Activated CD4-positive, alpha-beta T cell treated with anti-CD3 and anti-CD28 coated beads, Interleukin-2, amount 10 ng/mL, durations not matched to agents 7 days and 5 days (primary cell): ENCODE results near the gene SARDH. TPM values are rescaled to one million over a fixed set of nuclear protein-coding genes. Genes with fewer than 3 reads are reported as not detected.

Source experiments
- CTCF ChIA-PET: fragments of 350-600 bp; sonication (Branson Sonifier 250); formaldehyde crosslinking; loops from one replicate; lab custom pipeline; 2021; ENCODE audit warnings: antibody characterized with exemption; lab: Charles Lee
- POLR2A ChIA-PET: fragments of 350-600 bp; sonication (Branson Sonifier 250); formaldehyde crosslinking; loops from one replicate; lab custom pipeline; 2021; ENCODE audit warnings: antibody characterized with exemption; lab: Charles Lee
- DNase-seq: peaks from one replicate; pipeline ENCODE4 v3.0.0-alpha.2; 2020
- H3K27ac Mint-ChIP-seq: one replicate; pipeline ENCODE4 v1.8.0; 2021; ENCODE audit warnings: mild to moderate bottlenecking, moderate library complexity, mixed read lengths
- H3K27me3 Mint-ChIP-seq: one replicate; pipeline ENCODE4 v1.8.0; 2021; ENCODE audit warnings: mixed read lengths
- H3K36me3 Mint-ChIP-seq: one replicate; pipeline ENCODE4 v1.8.0; 2021; ENCODE audit warnings: low read depth, mixed read lengths
- H3K4me1 Mint-ChIP-seq: one replicate; pipeline ENCODE4 v1.8.0; 2021; ENCODE audit warnings: mixed read lengths
- H3K4me3 Mint-ChIP-seq: one replicate; pipeline ENCODE4 v1.8.0; 2021; ENCODE audit warnings: mild to moderate bottlenecking, moderate library complexity, mixed read lengths
- H3K9me3 Mint-ChIP-seq: one replicate; pipeline ENCODE4 v1.8.0; 2021; ENCODE audit warnings: mixed read lengths
- total RNA-seq, 2 experiments: library from RNA; stranded (reverse); gene quantifications; one replicate each; pipeline ENCODE4 v1.2.3, GENCODE V29; 2021

SARDH gene
- total RNA-seq, 2 experiments from 2014 or later: 1.9 TPM

DNA sequence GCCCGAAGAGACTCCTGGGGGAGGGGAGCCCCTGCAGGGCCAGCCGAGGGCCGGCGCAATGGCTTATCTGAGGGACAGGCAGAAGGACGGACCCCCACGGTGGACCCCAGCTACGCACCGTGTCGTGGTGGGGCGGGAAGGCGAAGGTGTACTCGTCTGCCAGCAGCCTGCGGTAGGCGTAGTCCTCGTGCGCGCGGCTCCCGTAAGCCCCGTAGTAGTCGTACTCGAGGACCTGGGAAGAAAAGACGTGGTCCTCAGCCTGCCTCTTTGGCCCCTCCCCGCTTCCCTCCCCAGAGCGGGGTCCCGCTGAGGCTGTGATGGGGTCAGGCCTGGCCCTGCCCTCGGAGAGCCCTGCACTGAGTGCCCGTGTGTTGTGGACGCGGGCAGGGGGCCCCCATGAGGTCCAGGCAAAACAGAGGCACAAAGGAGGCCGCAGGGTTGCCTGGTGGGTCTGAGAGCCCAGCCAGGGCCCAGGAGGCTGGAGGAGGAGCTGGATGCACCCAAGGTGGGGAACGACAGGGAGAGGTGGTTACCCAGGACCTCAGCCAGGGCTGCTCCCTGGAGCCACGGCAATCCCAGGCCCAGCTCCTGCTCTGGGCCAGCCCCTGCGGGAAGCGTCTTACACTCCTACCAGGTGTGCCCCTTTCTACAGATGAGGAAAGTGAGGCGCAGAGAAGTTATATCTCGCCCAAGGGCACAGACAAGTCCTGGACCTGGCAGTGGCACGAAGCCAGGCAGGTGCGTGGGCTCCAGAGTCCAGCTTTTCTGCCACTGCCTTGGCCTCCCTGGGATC, 35.2 kb downstream of the SARDH start:
- peak overlapping the region; percentile 74 for H3K4me3 Mint-ChIP-seq
- no peaks in the 10 kb centered on the region for H3K27me3 Mint-ChIP-seq
- H3K4me1 Mint-ChIP-seq: peaks cover 41% of the 10 kb centered on the region
- peaks cover 4% of the 10 kb centered on the region for H3K36me3 Mint-ChIP-seq
- POLR2A ChIA-PET: interaction anchor here (1.0 kb wide), 1 partner anchor 19 kb away, joined by 3 read pairs; no protein-coding TSS in a partner anchor
- no peak for DNase-seq
- H3K27ac Mint-ChIP-seq: peak overlapping the region; percentile 94
- H3K9me3 Mint-ChIP-seq: no peaks in the 10 kb centered on the region
- CTCF ChIA-PET: interaction anchor here (1.2 to 2.3 kb wide), 3 partner anchors 10 to 27 kb away, joined by 3 to 16 read pairs (median 5); no protein-coding TSS in a partner anchor

DNA sequence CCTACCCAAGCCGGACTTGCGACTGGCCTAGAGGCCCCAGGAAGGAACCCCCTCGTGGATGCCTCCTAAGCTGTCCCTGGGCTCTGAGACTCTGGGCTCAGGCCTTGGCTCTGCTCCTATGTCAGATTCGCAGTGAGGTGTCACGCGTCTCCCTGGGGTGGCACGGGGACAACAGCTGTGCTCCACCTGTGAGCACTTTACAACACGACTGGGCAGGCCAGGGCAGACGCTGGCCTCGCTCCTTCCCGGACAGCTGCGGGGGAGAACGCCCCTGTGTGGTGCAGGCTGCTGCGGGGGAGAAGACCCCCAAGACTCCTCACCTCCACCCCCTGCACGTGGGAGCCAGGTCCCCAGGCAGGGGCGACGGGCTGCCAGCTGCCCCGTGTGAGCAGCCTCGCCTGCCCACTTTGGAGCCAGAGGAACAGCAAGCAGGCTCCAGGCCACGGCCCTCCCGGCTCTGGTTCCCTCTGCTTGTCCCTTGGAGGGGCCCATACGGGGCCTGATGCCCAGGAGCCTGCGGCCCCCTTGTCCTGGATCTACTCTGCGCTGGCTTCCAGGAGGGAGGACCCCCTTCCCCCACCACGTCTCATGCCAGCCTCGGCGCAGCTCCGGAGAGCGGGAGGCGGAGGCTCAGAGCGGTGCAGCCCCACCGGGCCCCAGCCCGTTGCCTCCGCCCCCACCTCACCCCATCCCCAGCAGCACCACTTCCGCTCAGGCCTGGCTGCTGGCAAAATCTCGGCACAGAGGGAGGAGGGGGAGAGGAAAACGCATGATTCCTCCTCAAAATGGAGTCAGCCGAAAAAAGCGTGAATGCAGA, 36.0 kb downstream of the SARDH start:
- Mint-ChIP-seq H3K27ac (peak overlapping the region; percentile 94), H3K36me3 (peaks cover 4% of the 10 kb centered on the region), H3K4me1 (peaks cover 43% of the 10 kb centered on the region), H3K27me3 (peaks cover 2% of the 10 kb centered on the region), H3K4me3 (peak overlapping the region; percentile 74), H3K9me3 (no peaks in the 10 kb centered on the region)
- ChIA-PET POLR2A (interaction anchor here (1.0 to 1.2 kb wide), 2 partner anchors 19 to 25 kb away, joined by 3 to 7 read pairs; no protein-coding TSS in a partner anchor), CTCF (interaction anchor here (1.2 to 2.3 kb wide), 5 partner anchors 10 to 46 kb away, joined by 3 to 16 read pairs (median 5); no protein-coding TSS in a partner anchor)
- peak; percentile 71 for DNase-seq

DNA sequence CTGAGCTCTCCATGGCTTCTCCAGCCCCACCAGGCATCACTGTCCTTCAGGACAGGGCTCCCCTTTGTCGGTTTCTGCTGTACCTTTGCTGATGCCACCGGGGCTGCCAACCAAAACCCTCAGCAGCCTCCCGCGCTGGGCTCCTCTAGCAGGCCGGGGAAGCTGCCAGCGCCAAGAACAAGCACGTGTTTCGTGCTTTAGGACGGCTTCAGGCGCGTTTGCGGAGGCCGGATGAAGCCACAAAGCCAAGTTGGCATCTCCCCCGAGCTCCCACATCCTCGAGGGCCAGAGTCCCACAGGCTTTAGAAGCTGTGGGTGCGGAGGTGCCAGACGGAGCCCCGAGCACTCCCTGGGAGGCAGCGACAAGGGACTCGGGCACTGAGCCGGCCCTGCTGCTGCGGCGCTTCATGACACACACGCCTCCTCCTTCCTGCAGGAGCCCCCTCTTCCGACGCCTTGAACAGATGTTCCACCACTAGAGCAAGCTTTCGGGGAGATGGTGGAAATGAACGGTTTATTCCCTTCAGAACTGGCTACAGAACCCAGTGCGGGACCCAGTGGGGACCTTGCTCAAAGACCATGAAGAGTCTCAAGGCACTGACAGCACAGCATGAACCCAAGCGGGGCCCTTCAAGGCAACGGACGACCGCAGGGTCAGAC, 36.7 kb downstream of the SARDH start:
- DNase-seq: peak; percentile 30
- H3K36me3 Mint-ChIP-seq: peaks cover 4% of the 10 kb centered on the region
- POLR2A ChIA-PET: interaction anchor here (1.2 kb wide), 1 partner anchor 24 kb away, joined by 7 read pairs; no protein-coding TSS in a partner anchor
- H3K4me3 Mint-ChIP-seq: peak overlapping the region; percentile 43
- H3K27me3 Mint-ChIP-seq: peaks cover 7% of the 10 kb centered on the region
- peaks cover 48% of the 10 kb centered on the region for H3K4me1 Mint-ChIP-seq
- CTCF ChIA-PET: interaction anchor here (0.7 to 2.3 kb wide), 8 partner anchors 9 to 112 kb away, joined by 3 to 16 read pairs (median 4); no protein-coding TSS in a partner anchor
- H3K9me3 Mint-ChIP-seq: no peaks in the 10 kb centered on the region
- H3K27ac Mint-ChIP-seq: peak overlapping the region; percentile 88

DNA sequence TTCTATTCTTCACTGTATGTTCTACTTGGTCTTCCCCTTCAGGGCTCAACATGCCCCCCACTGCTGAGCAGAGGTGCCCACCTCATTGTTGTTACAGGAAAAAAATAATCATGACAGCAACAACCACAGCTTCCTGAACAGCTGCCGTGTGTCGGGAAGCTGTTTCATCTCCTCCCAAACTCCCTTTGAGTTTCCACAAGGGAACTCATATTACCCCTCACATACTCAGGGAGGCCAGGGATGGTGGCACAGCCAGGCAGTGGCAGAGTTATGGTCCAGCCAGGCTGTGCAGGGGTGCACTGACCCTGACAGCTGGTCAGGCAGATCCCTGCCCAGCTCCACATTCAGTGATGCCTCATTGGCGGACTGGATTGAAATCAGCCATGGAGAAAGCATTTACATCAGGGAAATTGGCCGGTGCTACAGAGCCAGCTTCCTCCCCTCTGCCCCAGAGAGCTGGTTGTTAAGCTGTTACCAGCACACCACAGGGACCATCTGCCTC, 37.3 kb downstream of the SARDH start:
- peaks cover 50% of the 10 kb centered on the region for H3K4me1 Mint-ChIP-seq
- H3K9me3 Mint-ChIP-seq: no peaks in the 10 kb centered on the region
- H3K36me3 Mint-ChIP-seq: peaks cover 4% of the 10 kb centered on the region
- no peak for DNase-seq
- CTCF ChIA-PET: interaction anchor here (0.7 to 2.3 kb wide), 8 partner anchors 8 to 112 kb away, joined by 3 to 16 read pairs (median 4); no protein-coding TSS in a partner anchor
- H3K27ac Mint-ChIP-seq: peak overlapping the region; percentile 88
- POLR2A ChIA-PET: interaction anchor here (1.2 kb wide), 1 partner anchor 24 kb away, joined by 7 read pairs; no protein-coding TSS in a partner anchor
- no peak overlapping the region for H3K4me3 Mint-ChIP-seq
- H3K27me3 Mint-ChIP-seq: peaks cover 8% of the 10 kb centered on the region

DNA sequence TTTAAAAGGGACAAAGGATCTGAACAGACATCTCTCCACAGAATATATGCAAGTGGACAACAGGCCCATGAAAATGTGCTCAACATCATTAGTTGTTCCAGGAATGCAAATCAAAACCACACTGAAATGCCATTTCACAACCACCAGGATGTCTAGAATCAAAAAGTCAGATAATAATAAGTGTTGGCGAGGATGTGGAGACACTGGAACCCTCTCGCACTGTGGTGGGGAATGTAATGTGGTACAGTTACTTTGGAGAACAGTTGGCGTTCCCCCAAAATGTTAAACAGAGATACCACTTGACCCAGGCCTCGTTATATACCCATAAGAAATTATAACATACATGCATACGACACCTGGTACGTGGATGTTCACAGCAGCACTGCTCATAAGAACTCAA, 38.6 kb downstream of the SARDH start:
- H3K27ac Mint-ChIP-seq: no peak overlapping the region
- H3K9me3 Mint-ChIP-seq: no peaks in the 10 kb centered on the region
- H3K36me3 Mint-ChIP-seq: peaks cover 4% of the 10 kb centered on the region
- ChIA-PET CTCF (no interaction called here), POLR2A (no interaction called here)
- no peak for DNase-seq
- H3K27me3 Mint-ChIP-seq: peaks cover 8% of the 10 kb centered on the region
- H3K4me1 Mint-ChIP-seq: peaks cover 52% of the 10 kb centered on the region
- no peak overlapping the region for H3K4me3 Mint-ChIP-seq

DNA sequence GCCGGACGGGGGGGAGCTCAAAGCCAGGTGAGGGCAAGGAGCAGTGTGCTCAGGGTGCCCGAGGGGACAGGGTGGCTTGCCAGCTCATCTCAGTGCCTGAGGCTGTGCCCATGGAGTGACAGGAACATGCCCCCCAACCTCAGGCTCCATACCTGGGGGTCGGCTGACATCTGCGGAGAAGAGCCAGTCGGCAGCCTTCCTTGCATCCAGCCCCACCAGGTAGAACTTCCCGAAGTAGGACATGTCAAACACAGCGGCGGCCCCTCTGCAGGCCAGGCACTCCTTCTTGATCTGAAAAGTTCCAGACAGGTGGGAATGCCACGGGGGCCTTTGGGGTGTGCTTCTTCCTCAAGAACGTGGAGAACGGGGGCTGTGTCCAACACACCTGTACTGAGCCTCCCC, 42.1 kb downstream of the SARDH start:
- Mint-ChIP-seq H3K4me1 (peaks cover 32% of the 10 kb centered on the region), H3K27me3 (peaks cover 8% of the 10 kb centered on the region), H3K4me3 (no peak overlapping the region), H3K36me3 (peaks cover 2% of the 10 kb centered on the region), H3K27ac (no peak overlapping the region), H3K9me3 (no peaks in the 10 kb centered on the region)
- CTCF ChIA-PET: interaction anchor here (1.6 kb wide), 1 partner anchor 17 kb away, joined by 4 read pairs; no protein-coding TSS in a partner anchor
- POLR2A ChIA-PET: no interaction called here
- no peak for DNase-seq

DNA sequence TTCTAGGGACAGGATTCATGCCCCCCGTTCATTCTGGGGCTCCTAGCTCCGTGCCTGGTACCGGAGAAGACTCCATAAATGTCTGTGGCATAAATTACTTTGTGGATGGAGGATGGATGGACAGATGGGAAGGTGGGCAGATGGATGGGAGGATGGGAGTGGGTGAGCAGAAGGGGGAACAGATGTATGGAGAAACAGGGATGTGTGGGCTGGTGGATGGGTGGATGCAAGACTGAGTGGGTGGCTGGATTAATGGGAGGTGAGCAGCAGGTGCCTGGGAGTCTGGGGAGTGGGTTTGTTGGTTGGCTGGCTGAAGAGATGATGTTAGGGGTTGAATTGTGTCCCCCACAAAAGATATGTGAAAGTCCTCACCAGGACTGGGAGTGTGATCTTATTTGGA, 43.5 kb downstream of the SARDH start:
- Mint-ChIP-seq H3K9me3 (no peaks in the 10 kb centered on the region), H3K4me3 (no peak overlapping the region), H3K36me3 (peaks cover 2% of the 10 kb centered on the region), H3K27ac (no peak overlapping the region), H3K27me3 (peaks cover 8% of the 10 kb centered on the region), H3K4me1 (peaks cover 22% of the 10 kb centered on the region)
- ChIA-PET CTCF (interaction anchor here (1.6 to 2.5 kb wide), 3 partner anchors 10 to 16 kb away, joined by 4 to 9 read pairs (median 4); no protein-coding TSS in a partner anchor), POLR2A (interaction anchor here (0.9 kb wide), 1 partner anchor 11 kb away, joined by 4 read pairs; no protein-coding TSS in a partner anchor)
- DNase-seq: no peak

DNA sequence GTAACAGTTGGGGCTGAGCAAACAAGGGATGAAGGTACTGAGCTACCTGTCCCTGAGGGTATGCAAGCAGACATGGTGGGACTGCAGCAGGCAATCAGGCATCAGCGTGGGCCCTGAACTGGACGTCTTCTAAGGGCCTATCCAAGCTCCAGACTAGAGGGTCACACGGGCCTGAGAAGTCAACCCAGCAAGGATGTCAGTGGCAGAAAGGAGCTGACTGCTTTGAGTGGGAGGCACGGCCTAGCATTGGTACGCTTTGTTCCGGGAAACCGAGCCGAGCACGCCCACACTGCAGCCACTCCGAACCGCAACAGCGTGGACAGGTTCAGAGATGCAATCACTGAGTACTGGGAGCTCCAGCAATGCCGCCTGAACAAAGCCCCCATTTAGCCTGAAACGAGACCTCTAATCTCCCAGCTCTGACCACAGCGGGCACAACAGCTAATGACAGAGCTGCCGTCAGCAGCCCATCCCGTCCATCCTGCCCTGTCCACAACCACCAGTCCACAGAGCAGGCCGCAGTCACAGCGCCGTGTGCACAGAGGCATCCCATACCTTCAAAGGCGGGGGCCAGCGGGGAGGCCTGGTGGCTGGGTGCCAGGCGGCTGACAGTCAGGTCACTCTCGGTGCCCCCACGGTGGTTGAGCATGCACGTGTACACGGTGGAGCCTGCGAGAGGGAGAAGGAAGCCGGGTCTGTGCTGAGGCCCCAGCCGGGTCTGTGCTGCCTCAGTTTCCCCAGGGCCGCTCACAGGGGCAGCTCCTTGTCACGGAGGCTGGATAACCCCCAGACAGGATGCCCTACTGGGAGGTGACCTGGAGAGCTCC, 44.2 kb downstream of the SARDH start:
- CTCF ChIA-PET: interaction anchor here (0.8 to 2.6 kb wide), 6 partner anchors 8 to 17 kb away, joined by 3 to 16 read pairs (median 6); no protein-coding TSS in a partner anchor
- no peak overlapping the region for H3K4me3 Mint-ChIP-seq
- peaks cover 18% of the 10 kb centered on the region for H3K4me1 Mint-ChIP-seq
- H3K9me3 Mint-ChIP-seq: no peaks in the 10 kb centered on the region
- no peak for DNase-seq
- H3K27me3 Mint-ChIP-seq: peaks cover 8% of the 10 kb centered on the region
- peaks cover 2% of the 10 kb centered on the region for H3K36me3 Mint-ChIP-seq
- H3K27ac Mint-ChIP-seq: no peak overlapping the region
- POLR2A ChIA-PET: no interaction called here

DNA sequence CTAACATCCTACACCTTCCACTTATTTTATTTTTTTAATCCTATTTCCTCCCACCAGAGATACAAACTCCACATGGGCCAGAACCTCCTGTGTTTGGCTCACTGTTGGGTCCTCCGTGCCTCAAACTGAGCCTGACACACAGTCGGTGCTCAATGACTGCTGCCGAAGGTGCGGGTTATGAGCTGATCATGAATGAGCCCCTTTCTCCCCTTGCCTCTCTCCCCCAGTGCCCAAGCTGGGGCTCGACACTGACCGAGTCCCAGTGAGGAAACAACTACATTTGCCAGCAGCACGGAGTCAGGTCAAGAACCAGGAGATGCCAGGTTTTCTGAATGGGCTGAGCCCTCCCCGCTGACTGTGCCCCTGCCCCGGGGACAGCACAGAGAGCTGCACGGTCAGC, 45.0 kb downstream of the SARDH start:
- no peak overlapping the region for H3K27ac Mint-ChIP-seq
- peaks cover 12% of the 10 kb centered on the region for H3K4me1 Mint-ChIP-seq
- no peaks in the 10 kb centered on the region for H3K36me3 Mint-ChIP-seq
- H3K9me3 Mint-ChIP-seq: no peaks in the 10 kb centered on the region
- no peak for DNase-seq
- CTCF ChIA-PET: interaction anchor here (1.1 to 2.6 kb wide), 5 partner anchors 8 to 14 kb away, joined by 3 to 16 read pairs (median 7); no protein-coding TSS in a partner anchor
- POLR2A ChIA-PET: interaction anchor here (1.8 kb wide), 1 partner anchor 10 kb away, joined by 5 read pairs; no protein-coding TSS in a partner anchor
- peaks cover 8% of the 10 kb centered on the region for H3K27me3 Mint-ChIP-seq
- no peak overlapping the region for H3K4me3 Mint-ChIP-seq

DNA sequence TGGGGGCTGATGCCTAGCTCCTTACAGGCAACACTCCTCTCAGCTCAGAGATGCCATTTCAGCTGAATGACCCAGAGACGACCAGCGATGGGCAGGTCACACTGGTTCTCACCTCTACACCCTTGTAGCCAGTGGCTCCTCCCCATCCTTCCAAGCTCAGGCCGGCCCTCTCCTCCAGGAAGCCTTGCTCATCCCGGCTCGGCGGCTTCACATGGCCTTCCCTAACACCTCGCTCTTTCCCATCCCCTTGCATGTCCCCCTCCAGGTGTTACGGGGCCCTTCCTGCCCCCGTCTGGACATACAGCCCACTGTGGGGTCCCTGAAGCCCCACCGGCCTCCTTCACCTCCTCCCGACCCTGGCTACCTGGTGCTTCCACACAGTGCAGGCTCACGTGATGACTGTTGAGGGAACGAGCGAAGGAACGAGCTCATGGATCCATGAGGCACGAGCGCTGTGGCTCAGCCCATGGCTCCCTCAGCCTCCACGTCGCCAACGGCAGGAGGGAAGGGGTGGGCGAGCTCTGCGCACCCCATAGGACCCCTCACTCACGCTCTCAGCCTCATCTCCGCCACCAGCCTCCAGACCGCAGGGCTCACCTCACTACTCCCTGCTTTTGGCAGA, 45.7 kb downstream of the SARDH start:
- H3K4me3 Mint-ChIP-seq: no peak overlapping the region
- DNase-seq: no peak
- H3K9me3 Mint-ChIP-seq: no peaks in the 10 kb centered on the region
- peaks cover 10% of the 10 kb centered on the region for H3K4me1 Mint-ChIP-seq
- peaks cover 5% of the 10 kb centered on the region for H3K27me3 Mint-ChIP-seq
- ChIA-PET CTCF (interaction anchor here (0.6 to 2.6 kb wide), 5 partner anchors 9 to 225 kb away, joined by 3 to 16 read pairs (median 4); no protein-coding TSS in a partner anchor), POLR2A (interaction anchor here (1.8 kb wide), 1 partner anchor 9 kb away, joined by 5 read pairs; no protein-coding TSS in a partner anchor)
- H3K36me3 Mint-ChIP-seq: no peaks in the 10 kb centered on the region
- H3K27ac Mint-ChIP-seq: no peak overlapping the region
